Endothelial cell of umbilical vein (primary cell): Measurements from ENCODE around the gene SSNA1.

Experiments used
- CTCF ChIP-seq, 2 donors: IDR thresholded peaks; 1 replicate in 1 of 2; 2 replicates in 1 of 2; pipeline ENCODE4 v1.5.1; 2011; ENCODE audit warnings: low read length in 2 of 2, mild to moderate bottlenecking in 2 of 2, moderate library complexity in 2 of 2, control low read depth in 1 of 2, inconsistent platforms in 1 of 2, low read depth in 1 of 2; ENCODE audit not compliant: insufficient read depth in 1 of 2; ENCODE audit errors: extremely low read depth in 1 of 2
- EZH2 ChIP-seq: IDR thresholded peaks from 2 replicates; pipeline ENCODE4 v1.6.1; 2012; ENCODE audit warnings: borderline replicate concordance, low read depth, mild to moderate bottlenecking, moderate library complexity, low read length, inconsistent platforms; ENCODE audit not compliant: severe bottlenecking
- JUN ChIP-seq: IDR thresholded peaks from 2 replicates; pipeline ENCODE4 v1.6.1; 2011; ENCODE audit warnings: borderline replicate concordance, low read depth; ENCODE audit not compliant: insufficient read length, insufficient read depth
- MAX ChIP-seq: IDR thresholded peaks from 2 replicates; pipeline ENCODE4 v1.6.1; 2011; ENCODE audit not compliant: insufficient read depth, insufficient read length
- MYC ChIP-seq: IDR thresholded peaks from one replicate; pipeline ENCODE4 v1.6.1; 2011; ENCODE audit warnings: mild to moderate bottlenecking, low read depth, low read length
- POLR2A ChIP-seq: IDR thresholded peaks from 2 replicates; pipeline ENCODE4 v1.6.1; 2012; ENCODE audit warnings: low read depth, mild to moderate bottlenecking, control low read depth, low read length
- POLR2AphosphoS5 ChIP-seq: IDR thresholded peaks from 2 replicates; pipeline ENCODE4 v1.6.1; 2012; ENCODE audit warnings: low read depth, mild to moderate bottlenecking, control low read depth, low read length, moderate library complexity; ENCODE audit not compliant: insufficient read depth

- no peak for TF ChIP-seq CTCF (IDR thresholded peaks at IDR 0.05; ENCODE audit: extremely low read depth in 1 of 2, insufficient read depth in 1 of 2, low read depth in 1 of 2, low read length in 2 of 2)
- TF ChIP-seq MYC: no peak
- no peak for TF ChIP-seq POLR2AphosphoS5
- no peak for TF ChIP-seq POLR2A
- TF ChIP-seq EZH2: no peak
- no peak for TF ChIP-seq JUN
- TF ChIP-seq MAX: no peak
These were observed 38.0 kb downstream of the SSNA1 start for GRCh38 chr9:137226338-137227053.
